ENCODE data around the gene SSH2.
"Not testable (repeated sequence)": the region's sequence is repeated elsewhere in the genome, so short reads cannot be mapped to it uniquely, and the experiment has no call there.

The SSH2 gene

DNA sequence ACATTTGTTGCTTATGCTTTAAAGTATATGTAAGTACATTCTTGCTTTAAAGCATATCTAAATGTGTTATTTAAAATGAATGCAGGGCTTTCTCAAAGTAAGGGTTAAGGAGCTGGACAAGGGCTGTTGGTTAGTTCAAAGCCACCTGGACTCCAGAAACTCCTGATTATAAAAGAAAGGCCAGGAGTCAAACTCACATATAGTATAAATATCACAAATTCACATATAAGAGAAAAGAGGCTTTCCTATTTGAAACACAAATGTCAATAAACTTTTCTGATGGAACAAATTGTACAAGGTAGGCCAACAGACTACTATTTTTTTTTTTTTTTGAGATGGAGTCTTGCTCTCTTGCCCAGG is 222.8 kb downstream of the SSH2 start:
- no peak for DNase-seq (ENCODE audit: low spot score)

DNA sequence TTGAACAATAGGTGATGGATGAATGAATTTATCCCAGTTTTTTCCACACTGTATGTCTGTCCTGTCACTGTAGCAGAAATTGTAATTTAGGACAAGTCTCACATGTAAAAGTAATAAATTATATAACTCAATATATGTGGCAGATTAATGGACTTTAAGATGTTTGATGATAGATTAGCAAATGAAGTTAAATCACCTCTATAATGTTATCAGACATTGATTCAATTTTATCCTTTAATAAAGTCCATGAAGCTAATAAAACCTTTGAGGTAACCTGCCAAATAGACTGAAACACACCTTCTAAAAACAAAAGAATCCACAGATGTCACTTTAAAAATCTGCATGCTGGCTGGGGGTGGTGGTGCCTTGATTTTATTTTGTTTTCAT is 224.0 kb downstream of the SSH2 start:
- DNase-seq (ENCODE audit: low spot score) = no peak

DNA sequence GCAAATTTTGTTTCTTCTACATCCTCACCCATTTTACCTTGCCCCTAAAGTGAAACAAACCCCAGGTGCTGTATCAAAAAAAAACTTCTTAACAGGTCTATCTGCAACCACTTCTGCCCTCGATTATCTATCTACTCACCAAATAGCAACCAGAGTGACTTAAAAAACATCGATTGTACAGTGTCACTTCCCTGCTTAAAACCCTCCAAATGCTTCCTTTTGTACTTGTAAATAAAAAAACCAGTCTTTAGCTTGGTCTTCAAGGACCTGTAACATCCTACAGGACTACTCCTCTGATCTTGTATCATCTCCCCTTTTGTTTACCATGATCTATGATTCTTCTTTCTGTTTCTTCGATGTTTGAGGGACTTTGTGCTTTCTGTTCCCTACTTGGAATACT is 224.6 kb downstream of the SSH2 start:
- DNase-seq (ENCODE audit: low spot score) = no peak

DNA sequence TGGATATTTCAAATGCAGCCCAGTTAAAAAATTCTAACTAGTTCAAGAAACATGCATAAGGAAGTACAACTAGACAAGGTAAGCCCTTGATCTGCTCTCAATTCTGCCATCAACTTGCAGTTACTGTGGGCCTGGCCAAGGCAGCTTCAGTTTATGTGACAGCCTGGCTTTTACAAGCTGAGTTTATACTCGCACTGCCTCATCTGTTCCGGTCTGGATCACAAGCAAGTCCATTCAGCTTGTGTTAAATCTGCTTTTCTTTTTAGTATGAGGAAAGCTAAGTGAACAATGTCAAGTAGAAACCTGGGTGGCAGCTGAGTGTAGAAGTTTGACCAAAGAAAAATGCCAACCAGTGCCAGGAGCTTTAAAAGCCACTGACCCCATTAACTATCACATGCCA is 230.7 kb downstream of the SSH2 start:
- DNase-seq (ENCODE audit: low spot score) = no peak

DNA sequence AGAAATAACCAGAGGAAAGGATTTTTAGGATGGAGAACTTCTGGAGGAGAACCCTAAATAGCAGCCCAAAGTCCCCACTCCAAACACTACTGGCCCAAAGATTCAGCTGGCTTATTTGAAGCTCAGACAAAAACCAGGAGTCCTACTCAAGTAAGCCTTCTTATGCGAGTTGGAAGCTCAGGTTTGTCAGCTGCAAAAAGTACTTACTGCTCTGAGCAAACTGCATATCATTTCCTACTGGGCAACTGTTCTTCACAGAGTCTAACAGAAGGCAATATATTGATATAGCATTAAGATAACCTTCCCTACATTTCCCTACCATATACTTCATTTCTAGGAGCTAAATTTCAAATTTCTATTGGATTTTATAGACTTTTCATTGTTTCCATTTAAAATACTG is 231.2 kb downstream of the SSH2 start:
- no peak for DNase-seq (ENCODE audit: low spot score)

DNA sequence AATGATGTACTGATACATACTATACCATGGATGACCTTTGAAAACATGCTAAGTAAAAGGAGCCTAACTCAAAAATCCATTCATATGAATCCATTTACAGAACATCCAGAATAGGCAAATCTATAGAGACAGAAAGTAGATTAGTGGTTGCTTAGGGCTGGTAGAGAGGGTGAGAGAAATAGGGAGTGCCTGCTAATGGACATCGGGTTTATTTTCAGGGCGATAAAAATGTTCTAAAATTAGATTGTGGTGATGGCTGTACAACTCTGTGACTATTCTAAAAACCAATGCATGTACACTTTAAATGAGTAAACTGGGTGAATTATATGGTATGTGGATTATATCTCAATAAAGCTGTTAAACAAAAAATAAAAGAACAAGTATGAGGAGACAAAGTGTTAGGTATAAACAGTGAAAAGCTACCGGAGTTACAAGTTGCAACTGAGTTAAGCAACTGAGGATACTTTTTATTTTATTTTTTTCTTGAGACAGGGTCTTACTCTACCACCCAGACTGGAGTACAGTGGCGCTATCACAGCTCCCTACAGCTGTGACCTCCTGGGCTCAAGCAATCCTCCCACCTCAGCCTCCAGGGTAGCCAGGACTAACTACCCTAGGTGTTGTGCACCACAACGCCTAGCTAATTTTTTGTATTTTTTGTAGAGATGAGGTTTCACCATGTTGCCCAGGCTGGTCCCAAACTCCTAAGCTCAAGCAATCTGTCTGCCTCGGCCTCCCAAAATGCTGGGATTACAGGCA is 231.8 kb downstream of the SSH2 start:
- no peak for DNase-seq (ENCODE audit: low spot score)

DNA sequence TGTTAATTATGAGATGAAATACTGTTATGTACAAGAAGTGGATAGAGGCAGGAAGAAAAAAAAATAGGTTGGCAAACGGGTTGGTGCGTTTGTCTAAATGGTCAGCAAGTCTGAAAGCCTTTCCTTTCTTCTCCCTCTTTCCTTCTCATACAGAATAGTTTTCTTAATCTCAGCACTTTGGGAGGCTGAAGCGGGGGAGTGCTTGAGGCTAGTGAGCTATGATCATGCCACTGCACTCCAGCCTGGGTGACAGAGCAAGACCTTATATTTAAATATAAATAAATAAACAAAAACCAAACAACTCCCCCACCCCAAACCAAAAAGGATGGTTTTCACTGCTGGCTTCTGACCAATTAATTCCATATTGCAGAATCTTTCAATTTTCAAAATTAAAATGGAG is 232.7 kb downstream of the SSH2 start:
- DNase-seq (ENCODE audit: low spot score) = no peak

DNA sequence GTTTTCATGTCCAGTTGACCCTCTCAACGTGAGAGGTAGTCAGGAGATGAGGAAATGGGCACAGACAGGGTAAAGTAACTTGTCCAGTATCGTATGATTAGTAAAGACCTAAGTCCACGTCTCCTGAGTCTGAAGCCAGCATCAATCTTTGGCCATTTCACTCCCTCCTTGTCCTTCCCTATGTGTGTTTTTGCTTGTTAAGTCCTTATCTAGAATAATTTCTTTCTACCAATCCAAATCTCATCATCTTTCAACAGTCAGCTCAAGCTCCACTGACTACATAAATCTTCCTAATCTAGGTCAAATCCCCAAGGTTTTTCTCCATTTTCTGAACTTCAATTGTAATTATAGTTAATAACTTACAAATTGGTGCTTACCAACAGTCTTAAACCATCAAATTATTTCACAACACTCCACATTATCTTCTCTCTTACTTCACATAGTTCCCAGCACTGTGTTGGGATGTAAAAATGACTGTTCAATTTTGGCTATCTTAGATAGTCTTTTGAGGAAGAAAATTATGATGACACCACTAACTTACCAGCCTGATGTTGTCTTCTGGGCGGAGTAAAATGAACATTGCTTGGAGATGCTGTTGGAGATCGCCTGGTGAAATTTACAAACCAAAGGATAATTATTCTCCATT is 235.0 kb downstream of the SSH2 start:
- no peak for DNase-seq (ENCODE audit: low spot score)

DNA sequence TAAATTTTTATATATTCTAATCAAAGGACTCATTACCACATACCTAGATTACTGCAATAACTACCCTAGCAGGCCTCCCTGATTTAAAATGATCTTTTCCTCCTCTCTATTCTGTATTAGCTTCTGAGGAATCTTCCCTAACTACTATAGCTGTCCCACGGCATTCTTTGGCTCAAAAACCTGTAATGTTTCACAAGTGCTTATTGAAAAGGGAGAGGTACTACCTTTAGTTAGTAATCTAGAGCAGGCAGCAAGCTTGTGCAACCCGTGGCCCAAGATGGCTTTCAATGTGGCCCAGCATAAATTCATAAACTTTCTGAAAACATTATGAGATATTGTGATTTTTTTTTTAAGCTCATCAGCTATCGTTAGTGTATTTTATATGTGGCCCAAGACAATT is 236.3 kb downstream of the SSH2 start:
- no peak for DNase-seq (ENCODE audit: low spot score)

DNA sequence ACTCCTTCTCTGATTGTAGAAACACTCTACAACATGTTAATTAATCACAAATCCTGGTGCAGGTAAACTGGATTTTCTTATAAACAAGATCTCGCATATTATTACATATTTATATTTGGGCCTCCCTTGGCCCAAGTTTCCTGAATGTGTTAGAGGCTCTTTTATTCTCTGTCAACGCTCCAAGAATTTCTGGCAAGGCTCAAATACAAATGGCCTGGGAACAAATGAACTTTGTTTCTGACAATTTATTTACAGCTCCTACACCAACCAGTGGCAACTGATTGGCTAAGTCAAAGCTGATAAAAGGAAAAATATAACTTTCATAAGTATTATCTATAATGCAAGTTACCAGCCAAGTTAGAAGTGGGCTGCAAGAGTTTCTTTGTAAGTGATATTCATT is 242.4 kb downstream of the SSH2 start:
- no peak for DNase-seq (ENCODE audit: low spot score)

DNA sequence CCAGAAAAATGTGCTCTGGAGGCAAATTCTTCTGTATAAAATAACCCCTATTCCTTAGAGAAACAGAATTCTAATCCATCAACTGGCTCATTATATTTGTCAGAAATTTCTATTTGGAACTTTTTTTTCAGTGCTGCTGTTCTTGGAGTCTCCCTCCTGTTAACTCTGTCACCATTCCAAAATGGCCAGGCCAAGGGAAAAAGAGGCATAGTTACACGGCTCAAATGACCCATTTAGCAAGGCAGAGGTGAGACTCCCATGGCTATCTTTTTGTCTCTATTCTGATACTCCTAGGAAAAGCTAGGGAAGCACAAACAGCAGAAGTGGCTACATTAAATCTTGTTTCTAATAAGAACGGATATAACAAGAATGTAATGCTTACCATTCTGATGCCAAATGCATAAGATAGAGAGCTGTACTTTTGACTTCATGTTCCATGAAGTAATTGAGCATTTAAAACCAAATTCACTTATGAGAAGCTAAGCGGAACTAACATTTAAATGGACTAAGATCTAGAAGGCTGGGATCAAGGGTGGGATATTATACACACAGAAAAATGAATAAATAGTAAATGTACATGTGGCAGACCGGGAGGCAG is 242.9 kb downstream of the SSH2 start:
- no peak for DNase-seq (ENCODE audit: low spot score)

DNA sequence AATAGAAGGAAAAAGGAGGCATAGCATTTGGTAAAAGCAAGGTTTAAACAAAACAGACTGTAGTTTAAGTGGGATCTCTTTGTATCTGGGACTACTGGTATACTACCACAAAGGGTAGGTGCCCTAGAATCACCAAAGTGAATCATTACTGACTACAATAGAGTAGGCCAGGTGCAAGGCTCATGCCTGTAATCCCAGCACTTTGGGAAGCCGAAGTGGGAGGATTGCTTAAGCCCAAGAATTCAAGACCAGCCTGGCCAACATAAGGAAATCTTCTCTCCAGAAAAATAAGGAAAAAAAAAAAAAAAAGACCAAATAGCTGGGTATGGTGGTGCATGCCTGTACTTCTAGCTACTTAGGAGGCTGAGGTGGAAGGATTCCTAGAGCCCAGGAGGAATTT is 246.5 kb downstream of the SSH2 start:
- no peak for DNase-seq (ENCODE audit: low spot score)

DNA sequence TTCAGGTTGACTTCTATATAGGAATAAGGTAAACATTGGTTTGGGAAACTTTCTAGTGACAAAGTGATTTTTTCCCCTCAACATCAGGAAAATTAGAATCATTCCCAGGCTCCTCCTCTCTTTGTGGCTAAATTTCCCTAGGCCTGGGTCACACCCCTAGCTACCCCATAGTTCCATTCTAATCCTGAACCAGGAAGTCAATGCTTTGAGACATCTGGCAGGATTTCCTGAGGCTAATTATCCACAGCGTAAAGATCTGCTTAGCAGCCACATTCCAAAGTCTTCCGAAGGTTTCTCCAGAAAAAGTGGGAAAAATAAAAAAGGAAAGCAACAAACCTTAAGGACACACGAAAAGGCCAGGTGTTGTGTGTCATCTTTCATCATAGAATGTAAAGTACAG is 247.0 kb downstream of the SSH2 start:
- no peak for DNase-seq (ENCODE audit: low spot score)

DNA sequence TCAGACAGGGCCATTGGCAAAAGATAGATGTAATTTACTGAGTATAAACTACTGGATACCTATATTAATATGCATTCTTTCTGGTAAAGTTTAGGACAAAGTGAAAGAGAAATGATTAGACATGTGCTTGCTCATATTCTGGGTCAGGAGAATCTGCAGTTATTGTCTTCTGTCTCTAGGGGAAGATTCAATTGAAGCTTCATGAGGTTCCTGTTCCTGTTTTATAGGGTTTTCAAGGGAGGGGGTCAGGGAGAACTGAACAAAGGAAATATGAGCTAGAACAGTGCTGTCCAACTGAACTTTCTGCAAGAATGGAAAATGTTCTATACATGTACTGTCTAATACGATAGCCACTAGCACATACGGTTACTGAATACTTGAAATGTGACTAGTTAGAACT is 248.0 kb downstream of the SSH2 start:
- DNase-seq (ENCODE audit: low spot score) = no peak

DNA sequence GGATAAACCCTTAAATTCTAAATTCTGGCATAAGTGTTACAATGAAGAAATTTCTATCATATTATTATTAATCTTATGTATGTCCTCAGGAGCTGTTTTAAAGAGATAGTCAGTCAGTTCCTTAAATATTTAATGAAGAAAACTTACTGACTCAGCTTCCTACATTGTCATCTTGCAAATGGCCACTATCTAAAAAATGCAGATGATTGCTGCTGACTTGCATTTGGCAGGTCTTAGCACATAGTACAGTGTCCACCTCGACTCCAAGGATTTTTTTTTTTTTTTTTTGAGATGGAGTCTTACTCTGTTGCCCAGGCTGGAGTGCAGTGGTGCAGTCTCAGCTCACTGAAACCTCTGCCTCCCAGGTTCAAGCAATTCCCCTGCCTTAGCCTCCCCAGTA is 252.2 kb downstream of the SSH2 start:
- no peak for DNase-seq (ENCODE audit: low spot score)

DNA sequence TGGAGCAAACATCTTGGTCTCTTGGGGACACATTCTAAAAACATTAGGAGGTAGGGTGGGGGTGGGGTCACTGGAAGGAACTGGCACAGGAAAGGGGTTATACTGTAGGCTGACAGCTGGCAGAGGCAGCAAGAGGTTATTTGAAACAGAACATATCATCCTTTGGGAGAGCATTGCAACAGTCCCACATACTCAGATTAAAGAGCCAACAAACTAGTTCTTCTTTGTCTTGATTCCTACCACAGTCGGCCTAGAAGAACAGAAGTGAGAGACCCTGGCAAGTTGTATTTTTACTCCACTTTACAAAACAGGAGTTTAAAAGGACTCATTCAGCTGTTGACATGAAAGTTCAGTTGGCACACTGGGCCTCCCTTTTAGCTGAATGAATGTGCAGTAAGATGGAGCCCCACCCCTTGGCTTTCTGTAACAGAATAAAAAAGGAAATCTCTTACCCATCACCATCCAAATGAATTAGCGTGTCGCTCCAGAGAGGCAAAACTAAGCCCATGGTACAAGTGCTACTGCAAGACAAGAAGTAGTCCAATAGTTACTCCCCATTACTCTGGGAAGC is 252.7 kb downstream of the SSH2 start:
- DNase-seq (ENCODE audit: low spot score) = no peak

DNA sequence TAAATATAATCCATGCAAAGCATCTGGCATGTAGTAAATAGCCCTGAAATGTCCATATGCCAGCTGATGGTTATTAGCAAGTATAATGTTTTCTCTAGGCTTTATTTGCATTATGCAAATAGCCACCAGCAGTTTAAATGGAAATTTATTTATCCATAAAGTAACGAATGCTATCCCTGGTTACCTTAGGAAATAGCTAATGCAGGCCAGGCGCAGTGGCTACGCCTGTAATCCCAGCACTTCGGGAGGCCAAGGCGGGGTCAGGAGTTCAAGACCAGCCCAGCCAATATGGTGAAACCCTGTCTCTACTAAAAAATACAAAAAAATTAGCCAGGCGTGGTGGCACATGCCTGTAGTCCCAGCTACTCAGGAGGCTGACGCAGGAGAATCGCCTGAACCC is 254.1 kb downstream of the SSH2 start:
- DNase-seq (ENCODE audit: low spot score) = not testable (repeated sequence)

DNA sequence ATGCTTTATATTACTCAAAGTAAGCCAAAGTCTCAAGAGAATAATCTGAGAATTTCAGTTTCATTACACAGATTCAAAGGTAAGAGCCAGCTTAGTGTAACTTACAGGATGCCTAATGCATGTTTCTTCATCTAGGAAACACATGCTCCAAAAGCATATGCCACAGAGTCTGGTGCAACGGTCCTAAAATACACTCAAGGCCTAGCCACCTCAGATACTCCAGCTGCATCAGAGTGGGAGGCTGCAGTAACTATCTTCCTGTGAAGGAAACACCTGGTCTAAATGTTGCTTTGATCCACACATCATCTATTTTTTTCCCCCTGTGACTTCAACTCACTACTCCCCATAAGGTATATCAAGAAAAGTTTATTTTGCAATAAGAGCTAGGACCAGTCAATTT is 255.7 kb downstream of the SSH2 start:
- no peak for DNase-seq (ENCODE audit: low spot score)

DNA sequence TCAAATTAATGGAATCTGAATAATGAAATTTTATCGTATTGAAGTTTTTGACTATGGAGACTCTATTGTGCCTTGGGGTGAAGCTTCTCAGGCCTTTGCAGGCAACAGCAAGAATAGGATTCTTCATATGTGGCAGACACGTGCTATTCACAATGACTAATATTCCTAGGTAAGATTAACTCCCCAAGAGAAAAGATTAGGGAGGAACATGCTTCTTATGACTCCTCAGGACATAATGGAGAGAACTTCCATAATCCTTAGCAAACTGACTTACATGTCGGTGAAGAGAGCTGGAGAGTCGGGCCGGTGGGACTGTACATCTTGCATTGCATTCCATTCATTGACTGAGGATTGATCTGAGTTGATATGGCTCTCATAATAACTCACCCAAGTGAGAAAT is 258.4 kb downstream of the SSH2 start:
- no peak for DNase-seq (ENCODE audit: low spot score)

DNA sequence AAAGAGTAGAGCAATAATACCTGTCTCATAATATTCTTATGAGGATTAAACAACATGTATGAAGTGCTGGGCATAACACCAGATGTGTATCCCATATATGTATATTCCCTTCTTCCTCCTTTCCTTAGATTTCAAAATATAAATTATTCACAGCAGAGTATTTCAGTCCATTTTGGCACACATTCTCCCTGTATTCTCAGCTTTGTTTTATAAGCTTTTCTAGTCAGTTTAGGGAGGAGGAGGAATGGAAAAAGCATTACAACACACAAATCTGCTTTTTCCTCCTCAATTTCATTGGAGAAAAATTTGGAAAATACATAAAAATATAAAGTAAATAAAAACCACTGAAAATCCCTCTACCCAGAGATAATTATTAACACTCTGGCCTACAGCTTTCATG is 260.8 kb downstream of the SSH2 start:
- DNase-seq (ENCODE audit: low spot score) = no peak

DNA sequence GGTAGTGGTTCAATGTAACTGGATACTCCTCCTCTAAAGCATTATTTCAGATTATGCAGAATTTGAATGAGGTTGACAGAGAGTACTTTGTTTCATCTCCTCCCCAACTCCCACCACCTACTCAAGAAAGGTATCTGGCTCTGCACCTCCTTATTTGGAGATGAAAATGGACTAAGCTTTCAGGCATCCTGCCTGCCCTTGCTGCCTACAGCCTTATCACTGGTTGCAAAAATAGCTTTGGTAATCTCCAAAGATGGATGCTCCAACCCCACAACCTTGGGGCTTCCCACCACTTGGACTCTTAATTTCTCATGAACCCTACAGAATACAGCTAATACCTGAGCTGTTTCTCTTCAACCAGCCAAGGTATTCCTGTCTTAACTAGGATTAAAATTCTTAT is 262.1 kb downstream of the SSH2 start:
- DNase-seq (ENCODE audit: low spot score) = no peak

DNA sequence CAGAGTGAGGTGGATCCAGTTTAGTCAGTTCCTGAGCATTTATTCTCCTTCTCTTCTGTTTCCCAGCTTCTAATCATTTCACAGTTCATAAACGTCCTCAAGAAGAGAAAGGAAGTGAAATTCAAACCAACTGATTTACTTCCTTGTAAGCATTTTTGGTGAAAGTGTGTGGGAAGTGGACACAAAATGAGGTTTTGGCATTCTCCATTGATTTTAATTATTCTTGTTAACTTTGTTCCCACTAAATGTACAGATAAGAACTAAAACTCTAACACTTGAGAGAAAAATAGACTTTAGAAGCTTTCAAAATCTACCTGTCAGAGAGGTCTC is 264.6 kb downstream of the SSH2 start:
- DNase-seq (ENCODE audit: low spot score) = no peak

DNA sequence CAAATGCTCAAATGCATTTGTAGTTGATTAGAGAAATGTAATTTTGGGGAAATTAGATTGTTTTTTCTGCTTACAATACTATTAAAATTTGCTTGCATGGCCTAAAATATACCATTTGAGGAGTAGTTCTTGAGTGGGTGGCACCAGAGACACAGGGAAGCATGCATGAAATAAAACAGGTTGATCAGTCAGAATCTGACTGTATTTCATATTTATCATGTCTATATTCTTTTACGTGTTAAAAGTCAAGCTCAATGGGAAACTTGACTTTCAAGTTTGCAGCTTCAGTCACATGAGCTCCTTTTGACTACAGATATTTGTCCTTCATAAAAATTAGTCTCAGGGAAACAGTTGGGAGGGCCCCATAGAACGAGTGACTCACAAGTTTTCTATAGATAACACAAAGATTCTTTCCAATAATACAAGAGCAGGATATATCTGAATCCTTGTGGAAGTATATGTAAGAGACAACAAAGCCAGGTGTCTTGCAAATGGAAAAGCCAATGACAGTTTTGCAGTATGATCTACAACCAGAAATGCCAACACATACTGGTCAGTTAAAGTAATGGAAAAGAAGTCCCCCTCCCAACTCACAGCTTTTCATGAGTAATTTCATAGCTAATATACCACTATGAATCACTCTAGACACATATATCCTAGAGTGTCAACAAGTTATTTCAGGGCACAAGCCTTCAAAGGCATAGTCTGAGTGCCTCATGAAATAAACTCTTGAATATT is 265.1 kb downstream of the SSH2 start:
- no peak for DNase-seq (ENCODE audit: low spot score)

Measured in HuH-7.5 (cell line).